SW 1271 (cell line): Measurements from ENCODE around the gene KCNK17.

Experiments used
- DNase-seq, 2 experiments: peaks; one replicate each; lab custom pipeline; 2025; lab: John Stamatoyannopoulos, UW

The KCNK17 gene, protein sequence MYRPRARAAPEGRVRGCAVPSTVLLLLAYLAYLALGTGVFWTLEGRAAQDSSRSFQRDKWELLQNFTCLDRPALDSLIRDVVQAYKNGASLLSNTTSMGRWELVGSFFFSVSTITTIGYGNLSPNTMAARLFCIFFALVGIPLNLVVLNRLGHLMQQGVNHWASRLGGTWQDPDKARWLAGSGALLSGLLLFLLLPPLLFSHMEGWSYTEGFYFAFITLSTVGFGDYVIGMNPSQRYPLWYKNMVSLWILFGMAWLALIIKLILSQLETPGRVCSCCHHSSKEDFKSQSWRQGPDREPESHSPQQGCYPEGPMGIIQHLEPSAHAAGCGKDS

DNA sequence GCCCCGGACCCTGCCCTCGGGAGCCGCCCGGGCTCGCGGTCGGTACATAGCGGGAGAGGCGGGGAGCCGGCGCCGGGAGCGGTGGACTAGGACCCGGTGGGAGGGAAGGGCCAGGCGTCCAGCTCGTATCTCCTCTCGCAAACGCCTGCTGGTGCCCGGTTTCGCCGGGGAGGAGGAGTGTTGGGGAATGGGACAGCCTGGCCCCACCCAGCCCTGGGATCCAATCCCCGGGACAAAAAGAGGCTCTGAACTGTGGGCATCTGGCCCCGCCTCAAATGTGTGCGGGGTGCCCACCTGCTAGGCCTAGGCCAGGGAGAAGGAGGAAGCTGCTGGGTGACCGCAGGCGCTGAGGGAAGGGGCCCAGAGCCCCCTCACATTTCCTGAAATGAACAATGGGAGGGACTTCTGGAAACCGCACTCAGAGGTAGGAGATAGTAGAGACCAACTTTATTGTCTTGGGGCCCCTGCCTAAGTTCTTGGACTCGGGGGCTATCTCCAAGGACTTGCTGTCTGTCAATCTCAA is at the start of gene KCNK17:
KCNK17 (minus strand) TSS at position 147 of the 523 bp plus-strand sequence; CDS start at position 48, 99 bp downstream.
- no peak for DNase-seq

DNA sequence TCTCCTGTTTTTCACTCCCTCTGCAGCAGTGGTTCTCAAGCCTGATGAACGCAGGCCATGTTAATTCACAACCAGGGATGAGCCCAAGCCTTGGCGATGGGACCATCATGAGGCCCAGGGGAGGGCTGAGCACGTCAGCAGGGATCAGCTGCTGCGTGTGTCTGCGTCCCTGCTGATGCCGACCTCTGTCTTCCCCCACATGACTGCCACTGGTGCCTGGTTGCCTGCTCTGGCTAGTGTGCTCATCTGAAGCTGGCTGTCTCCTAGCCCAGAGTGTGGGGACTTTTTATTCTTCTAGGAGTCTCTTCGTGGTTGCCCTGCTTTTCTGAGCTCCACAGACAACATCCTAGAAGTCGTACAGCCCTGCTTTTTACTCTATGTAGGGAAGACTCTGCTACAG is 49.1 kb upstream of the KCNK17 start:
- DNase-seq: no peak

DNA sequence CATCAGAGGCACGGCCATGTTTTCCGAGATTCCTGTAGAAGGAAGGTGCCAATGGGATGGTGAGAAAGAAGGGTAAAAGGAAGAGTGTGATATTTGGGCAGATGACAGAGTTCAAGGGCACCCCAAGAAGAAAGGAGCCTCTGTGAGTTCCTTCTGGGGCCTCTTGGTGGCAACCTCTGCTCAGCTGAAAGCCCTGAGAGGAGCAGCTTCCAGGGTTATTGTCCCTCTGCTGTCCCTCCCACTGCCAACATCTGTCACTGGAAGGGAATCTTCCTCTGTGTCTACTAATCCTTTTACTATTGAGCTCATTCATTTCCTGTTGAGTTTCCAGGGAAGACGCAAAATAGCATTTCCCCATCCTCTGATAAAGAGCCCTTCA is 48.3 kb upstream of the KCNK17 start:
- DNase-seq: peak in 1 of 2 experiments; percentile 19

DNA sequence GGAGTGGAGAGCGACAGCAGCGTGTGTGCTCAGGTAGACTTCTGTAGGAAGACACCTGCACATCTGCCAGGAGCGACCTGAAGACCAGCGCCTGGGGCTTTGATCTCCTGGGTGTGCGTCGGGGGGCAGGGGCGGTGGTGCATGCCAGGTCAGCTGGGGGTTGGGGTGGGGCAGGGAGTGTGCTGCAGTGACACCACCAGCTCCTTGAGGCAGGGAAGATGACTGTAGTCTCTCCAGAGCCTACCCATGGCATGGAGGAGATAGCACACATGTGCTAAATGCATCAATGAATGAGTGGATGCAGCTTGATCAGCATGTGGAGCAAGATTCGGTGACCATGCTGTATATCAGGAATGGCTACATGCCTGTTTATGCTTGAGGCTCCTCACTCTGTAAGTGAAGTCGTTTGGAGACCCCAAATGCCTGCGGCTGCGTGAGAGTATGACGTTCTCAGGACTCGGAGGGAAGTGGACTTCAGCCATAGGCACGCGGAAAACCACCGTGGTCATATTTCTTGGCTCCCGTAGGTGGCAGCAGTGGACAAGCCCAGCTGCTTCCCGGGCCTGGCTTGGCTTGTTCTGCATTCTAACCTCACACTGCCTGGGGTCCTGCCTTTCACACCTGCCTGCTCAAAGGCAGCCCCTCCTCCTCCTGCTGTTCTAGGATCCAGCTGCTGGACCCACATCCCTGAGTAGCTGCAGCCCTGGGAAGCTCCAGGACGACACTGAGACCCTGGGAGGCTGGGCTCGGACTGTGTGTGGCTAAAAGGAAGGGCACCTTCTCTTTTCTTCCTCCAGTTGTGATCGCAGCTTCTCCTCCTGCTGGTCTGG is 47.7 kb upstream of the KCNK17 start:
- peak in 1 of 2 experiments; percentile 37 for DNase-seq

DNA sequence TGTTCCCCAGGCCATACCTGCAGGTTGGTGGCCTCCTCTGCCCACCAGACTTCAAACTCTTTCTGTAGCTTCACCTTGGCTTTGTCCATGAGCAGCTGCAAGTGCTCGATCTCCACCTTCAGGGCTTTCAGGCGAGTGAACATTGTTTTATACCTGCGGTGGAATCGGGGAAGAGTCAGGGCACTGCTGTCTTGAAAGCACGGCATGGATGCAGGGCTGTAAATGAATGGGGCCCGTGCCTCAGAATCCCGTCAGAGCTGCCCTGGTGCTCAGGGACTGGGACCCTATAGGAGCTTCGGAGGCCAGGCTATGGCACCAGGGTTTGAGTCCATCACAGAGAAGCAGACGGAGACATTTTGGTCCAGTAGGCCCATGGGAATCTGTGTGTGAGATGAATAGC is 46.2 kb upstream of the KCNK17 start:
- no peak for DNase-seq

DNA sequence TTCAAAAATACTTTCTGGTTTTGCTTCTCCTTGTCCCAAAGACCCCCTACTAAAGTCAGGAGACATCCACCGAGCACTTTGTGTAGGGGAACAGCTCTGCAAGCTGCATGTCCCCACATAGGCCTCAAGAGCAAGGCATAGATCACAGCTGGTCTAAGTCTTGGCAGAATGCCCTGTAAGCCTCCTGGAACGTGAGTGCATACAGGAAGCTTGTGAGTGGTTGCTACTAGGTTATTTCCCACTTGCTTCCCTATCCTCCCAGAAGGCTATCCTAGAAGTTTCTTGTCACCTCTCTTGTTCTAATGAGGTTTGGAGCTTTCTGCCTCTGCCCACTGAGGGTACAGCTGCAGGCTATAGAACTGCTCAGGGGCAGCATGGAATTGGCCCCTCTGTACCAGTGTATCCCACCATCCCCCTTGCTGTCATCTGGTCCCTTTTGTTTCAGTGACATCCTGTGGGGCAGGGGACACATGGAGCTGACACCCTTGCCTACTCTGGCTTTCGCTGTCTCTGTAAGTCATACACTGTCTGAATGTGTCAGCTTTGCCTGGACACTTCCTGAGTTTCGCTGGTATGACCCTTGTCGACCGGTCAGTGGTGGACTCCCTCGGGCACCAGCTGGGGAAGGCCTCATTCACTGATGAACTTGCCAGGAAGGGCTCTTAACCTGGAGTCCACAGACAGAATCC is 43.9 kb upstream of the KCNK17 start:
- peak in 1 of 2 experiments; percentile 16 for DNase-seq

DNA sequence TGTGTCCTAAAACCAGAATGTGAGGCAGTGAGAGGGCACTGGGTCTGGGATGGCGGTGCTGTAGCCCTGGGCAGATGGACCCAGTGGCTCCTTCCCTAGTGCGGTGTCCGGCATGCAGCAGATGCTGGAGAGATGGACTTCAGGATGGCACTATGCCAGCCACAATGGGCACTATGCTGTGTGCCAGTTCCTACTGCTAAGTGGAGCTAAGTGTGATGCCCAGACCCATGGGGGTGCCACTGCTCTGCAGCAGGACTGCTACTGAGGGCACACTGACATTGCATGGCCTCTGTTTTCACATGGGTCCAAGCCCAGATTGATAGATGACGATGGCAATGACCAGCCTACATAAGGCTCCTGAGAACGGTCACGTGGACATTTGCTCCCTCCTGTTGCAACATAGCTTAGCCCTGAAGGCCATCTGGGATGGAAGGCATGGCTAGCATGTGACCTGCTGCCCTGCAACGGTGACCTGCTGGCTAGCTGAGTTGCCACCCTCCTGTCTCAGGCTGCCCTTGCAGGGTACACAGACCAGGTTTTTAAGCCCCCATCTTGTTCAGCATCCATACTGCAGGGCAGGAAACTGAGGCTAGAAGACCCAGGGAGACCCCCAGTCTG is 39.6 kb upstream of the KCNK17 start:
- DNase-seq: no peak

DNA sequence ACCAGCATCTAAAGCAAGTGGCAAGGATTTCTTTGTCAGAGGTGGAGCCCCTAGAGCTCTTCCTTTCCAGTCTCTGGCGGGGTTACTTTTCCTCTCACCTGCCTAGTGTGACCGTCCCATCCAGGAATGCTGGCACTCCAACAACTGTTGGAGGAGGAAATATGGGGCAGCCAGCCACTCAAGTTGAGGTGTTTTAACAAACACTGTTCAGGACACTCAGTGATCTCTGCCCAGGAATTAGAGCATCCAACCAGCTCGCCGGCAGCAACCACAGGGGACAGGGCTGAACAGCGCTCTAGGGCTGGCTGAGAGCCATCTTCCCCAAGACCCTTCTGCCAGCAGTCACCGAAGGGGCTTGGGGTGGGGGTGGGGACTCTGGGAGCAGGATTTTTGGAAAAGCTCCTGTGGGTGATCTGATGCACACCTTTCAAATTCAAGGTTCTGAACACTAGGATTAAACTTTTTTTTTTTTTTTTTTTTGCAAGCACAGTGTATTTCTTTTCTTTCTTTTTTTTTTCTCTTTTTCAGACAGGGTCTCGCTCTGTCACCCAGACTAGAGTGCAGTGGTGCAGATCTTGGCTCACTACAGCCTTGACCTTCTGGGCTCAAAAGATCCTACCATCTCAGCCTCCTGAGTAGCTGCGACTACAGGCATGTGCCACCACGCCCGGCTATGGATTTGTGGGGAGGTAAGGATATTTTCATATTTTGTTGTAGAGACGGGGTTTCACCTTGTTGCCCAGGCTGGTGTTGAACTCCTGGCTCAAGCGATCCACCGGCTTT is 36.7 kb upstream of the KCNK17 start:
- no peak for DNase-seq

DNA sequence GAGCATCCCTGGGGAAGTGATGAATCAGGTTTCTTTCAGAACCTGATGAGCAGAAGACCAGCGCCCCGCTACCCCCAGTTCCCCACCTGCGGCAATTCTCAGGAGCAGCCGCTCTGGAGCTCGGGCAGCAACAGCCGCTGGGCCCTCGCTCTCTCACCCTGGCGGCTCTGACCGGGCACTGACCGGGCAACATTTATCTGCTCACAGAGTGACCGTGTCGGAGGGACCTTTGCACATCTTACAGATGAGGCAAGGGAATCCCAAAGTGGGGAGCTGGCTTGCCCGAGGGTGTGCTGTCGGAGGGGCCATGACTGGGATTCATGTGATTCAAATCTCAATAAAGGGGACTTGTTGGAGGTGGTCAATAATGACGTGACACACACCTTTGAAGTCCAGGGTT is 34.5 kb upstream of the KCNK17 start:
- no peak for DNase-seq

DNA sequence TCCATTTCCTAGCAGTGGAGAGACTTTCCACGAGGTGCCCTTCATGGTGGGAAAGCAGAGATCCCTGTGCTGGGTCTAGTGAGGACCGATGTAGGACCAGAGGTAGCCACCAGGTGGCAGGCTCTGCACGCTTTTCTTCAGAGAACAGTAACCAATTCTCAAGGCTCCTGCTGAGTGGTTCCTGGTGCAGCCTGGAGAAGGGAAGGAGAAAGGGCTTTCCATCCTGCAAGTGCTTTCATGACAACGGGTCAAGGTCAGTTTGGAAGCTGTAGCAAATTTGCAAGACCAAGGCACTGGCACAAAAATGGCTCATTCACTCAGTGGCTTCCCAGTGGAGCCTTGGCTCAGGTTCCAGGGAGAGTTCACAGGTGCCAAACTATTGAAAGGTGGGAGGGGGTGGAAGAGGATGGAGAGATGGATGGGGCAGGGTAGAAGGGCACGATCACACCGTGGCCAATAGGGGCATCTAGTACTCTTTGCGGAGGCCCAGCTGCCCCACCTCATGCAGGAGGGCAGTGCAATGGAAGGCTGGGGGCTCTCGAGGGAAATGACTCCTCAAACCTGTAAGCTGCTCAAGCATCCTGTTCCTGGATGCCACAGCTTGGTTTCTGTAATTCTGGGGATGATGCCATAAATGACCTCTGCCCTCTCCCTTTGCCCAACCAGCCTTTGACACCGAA is 33.8 kb upstream of the KCNK17 start:
- peak; percentile 12 to 47 for DNase-seq

DNA sequence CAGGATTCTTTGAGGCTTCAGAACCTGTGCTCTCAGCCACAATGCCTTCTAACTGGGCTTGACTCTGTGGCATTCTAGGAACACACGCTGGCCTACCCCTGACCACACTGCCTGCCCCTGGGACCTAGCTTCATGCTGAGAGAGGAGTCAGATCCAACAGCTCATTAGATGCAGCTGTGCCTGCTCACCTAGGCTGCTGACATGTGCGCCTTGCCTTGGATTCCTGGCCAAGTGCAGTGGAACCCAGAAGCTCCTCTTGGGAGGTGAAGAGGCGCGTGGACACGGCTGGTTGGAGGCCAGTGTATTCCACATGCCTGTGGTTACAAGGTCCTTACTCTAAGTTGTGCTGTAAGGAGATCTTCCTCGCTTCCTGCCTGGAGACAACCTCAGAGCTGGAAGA is 33.0 kb upstream of the KCNK17 start:
- no peak for DNase-seq

DNA sequence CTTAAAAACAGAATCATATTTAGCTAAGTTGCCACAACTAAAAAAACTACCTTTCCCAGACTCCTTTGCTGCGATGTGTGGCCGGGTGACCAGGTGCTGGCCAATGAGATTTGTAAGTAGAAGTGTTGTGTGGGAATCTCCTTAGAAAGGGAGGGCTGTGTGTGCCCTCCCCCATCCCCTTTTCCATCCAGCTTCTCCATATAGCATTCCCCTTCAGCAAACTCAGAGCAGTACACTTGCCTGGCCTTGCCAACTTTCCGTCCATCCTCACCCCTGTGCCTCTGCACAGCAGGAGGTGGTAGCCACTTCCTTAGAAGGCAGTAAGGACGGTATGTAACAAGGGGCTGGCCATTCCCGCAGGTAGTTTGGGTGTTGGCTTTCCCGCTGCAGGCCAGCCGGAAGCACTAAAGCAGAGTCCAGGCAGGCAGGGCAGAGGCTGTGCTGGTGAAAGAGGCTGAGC is 30.6 kb upstream of the KCNK17 start:
- DNase-seq: peak in 1 of 2 experiments; percentile 18

DNA sequence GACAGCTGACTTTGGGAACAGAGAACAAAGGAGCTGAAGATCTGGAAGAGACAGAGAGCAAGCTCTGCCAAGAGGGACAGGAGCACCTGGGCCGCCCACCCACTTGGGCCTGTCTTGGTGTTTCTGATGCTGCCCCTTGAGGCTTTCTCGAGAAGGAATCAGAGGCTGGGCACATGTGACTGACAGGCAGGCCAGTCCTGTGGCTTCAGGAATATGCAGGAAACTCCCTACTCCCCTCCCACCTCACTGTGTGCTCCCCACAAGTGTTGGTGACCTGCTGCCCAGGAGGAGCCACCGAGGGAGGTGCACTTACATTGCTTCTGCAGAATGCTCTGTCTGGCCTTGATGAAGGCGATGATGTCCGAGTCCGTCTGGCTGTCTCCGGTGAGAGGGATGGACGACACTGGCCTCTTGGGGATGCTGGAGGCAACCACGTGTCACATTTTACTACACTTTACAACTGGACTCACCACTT is 29.2 kb upstream of the KCNK17 start:
- DNase-seq: no peak

DNA sequence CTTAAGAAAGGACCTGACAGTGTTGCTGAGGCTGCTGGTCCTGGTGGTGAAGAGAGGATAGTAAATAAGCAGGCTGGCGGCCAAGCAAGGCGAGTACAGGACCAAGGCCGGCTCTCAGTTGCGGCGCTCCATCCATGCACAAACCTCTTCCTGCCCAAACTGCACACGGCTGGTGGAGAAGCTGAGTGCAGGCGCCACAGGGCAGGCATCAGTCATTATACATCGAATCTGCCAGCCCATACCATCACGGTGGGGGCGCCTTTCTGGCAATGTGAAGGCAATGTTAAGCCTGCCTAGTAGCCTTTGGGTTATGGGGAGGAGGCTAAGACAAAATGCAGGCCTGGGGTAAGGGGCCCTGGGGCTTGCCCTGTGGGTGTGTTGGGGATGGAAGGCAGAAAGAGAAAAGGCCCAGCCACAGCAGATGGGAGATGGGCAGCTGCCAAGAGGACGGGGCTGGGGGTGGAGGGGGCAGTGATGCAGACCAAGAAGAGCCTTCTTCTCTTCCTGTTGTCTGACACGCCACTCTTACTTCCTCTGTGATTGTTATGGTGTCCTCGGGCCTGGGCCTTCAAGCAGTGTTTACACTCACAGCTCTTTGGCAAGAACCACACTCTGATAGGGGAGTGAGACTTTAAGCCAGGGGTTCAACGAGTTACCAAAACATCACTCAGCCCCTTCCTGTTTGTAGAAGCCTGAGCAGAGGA is 28.6 kb upstream of the KCNK17 start:
- DNase-seq: no peak

DNA sequence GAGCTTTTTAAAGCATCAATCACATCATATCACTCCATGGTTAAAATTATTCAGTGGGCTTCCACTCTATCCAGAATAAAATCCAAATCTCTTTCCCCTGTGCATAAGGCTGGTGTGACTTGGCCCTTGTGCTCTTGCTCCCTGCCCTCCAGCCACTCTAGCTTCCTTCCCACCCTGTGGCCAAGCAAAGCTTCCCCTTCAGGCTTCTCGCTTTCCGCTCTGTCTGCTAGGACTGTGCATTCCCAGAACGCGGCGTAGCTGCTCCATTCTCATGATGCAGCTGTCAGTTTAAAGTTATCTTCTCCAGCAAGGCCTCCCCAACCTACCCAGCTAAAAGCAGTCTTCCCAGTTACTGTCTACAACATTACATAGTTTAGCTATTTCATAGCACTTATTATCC is 27.7 kb upstream of the KCNK17 start:
- DNase-seq: no peak

DNA sequence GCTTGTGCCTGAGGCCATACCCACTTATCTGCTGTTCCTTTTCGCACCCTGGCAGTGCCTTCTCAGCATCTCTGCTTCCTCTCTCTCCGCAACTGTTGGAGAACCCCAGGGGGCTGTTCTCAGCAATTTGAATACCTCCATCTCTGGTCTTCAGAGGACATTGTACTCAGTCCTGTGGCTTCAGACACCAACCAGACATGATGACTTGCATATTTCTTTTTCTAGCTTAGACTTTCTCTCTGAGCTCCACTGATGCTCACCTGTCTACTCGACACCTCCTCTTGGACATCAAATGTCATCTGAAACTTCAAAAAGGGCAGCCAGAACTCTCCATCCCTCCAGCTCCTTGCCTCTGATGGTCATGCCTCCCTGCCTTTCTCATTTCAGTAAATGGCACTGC is 27.1 kb upstream of the KCNK17 start:
- DNase-seq: no peak

DNA sequence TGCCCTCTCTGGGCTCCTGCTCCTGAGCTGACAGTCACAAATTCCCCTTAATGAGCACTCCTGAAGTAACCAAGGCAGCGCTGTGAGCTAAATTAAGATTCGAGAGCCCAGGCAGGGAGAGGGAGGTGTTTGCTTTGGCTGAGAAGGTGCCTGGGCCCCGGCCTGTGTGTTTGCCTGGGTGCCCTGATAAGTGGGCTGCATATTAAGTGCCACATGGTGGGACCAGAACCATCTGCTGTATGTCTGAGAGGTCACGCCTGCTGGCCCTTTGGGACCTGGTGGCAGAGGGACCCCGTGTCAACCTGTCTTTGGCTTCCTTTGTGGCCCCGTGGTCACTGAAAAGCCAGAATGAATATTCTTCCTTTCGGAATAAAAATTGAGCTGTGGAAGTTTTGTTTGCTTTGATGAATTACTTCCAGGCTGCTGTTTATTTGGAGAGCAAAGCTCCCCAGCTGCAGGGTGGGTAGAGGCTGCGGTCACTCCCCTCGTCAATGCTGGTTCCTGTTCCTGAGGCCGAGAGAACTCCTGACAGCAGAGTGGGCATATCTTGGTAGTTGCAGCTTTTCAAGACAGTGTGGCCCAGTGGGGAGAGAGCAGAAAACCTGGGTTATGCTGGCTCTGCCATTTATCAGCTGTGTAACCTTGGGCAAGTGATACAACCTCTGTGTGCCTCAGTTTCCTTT is 25.8 kb upstream of the KCNK17 start:
- DNase-seq: no peak

DNA sequence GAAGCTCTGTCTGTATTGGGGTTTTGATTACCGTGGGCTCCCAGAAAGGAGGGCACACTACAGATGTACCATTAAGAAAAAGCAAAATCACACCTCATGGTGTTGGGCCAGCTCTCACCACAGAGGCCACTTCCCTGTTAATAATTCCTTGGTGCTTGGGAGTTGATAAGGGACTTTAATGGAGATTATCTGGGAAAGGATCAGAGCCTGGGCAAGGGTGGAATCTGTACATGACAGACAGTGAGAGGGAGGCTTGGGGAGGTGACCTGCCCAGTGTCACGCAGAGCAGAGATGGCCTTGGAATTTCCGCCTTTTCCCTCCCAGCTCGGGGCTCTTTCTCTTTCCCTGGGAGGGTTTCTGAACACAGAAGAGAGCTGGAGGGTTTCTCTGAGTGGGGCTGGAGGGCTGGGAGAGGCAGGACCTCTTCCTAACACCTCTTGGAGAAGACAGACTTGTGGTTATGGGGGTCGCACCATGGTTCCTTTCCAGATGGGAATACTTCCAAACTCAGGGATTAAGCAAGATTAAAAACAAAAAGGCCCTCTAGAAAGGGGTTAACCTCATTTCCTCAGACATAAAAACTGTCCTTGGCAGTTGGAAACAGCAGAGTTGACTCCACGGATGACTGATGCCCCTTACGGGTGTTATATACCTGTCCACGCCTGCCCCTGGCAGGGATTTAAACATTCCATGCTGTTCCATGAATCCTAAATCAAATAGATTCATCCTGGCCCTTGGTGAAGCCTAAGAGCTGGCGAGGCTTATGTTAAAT is 25.1 kb upstream of the KCNK17 start:
- no peak for DNase-seq
